A549 (cell line): ENCODE measurements around the gene KAT7. TPM values are rescaled to one million over a fixed set of nuclear protein-coding genes. Genes with fewer than 3 reads are reported as not detected.

Source experiments
- ATAC-seq, 2 experiments: fragments of 200-7000 bp in 1 of 2; fragments of >200 bp in 1 of 2; cut with Nextera tagmentation in 1 of 2; cut with Tn5 transposase in 1 of 2; 3 replicates each; pipeline versions ENCODE4 v1.8.0 to v1.9.1; 2018 to 2020; ENCODE audit warnings: mild to moderate bottlenecking in 1 of 2, moderate library complexity in 1 of 2
- CTCF ChIA-PET: fragments of 300-600 bp; sonication (Branson Sonifier 250); formaldehyde crosslinking; extraction: SDS; loops from one replicate; lab custom pipeline; 2021; ENCODE audit warnings: antibody characterized with exemption, inconsistent platforms; lab: Yijun Ruan, JAX
- POLR2A ChIA-PET: fragments of 350-600 bp; formaldehyde crosslinking; extraction: SDS; loops from one replicate; lab custom pipeline; 2021; ENCODE audit warnings: antibody characterized with exemption, inconsistent platforms; lab: Yijun Ruan, JAX
- DNase-seq, 2 experiments: peaks; one replicate each; pipeline versions ENCODE4 v3.0.0 to v3.0.0-alpha.2; 2011 to 2016; ENCODE audit warnings: low read depth in 1 of 2, low spot score in 1 of 2
- FAIRE-seq: peaks from 2 replicates; lab custom pipeline; 2011; peaks lifted over from hg19 to GRCh38; lab: Jason Lieb, UNC
- H3K27ac ChIP-seq, 2 experiments: fragments of >200 bp; sonication (Bioruptor Twin); formaldehyde crosslinking; 3 replicates each; pipeline ENCODE4 v1.5.1; 2016 to 2017
- H3K4me1 ChIP-seq: fragments of >200 bp; sonication (Bioruptor Twin); formaldehyde crosslinking; 3 replicates; pipeline ENCODE4 v1.6.1; 2016
- H3K4me2 ChIP-seq: fragments of >200 bp; sonication (Bioruptor Twin); formaldehyde crosslinking; 3 replicates; pipeline ENCODE4 v1.6.1; 2016
- H3K4me3 ChIP-seq: fragments of >200 bp; sonication (Bioruptor Twin); formaldehyde crosslinking; 3 replicates; pipeline ENCODE4 v1.5.1; 2016
- H3K9me3 ChIP-seq: fragments of >200 bp; sonication (Bioruptor Twin); formaldehyde crosslinking; 3 replicates; pipeline ENCODE4 v1.6.1; 2016
- ATOH8 ChIP-seq: fragments of 250-450 bp; sonication (Bioruptor Pico); IDR thresholded peaks from 2 replicates; pipeline ENCODE4 v1.5.0; 2020; ENCODE audit warnings: low read depth, mild to moderate bottlenecking, moderate library complexity
- CEBPB ChIP-seq, 2 experiments: fragments of >200 bp in 1 of 2; sonication (Bioruptor Twin) in 1 of 2; formaldehyde crosslinking in 1 of 2; IDR thresholded peaks; 2 replicates each; pipeline ENCODE4 v1.6.1; 2012 to 2016
- CHD2 ChIP-seq: fragments of 150-350 bp; IDR thresholded peaks from 2 replicates; pipeline ENCODE4 v1.6.1; 2014; ENCODE audit warnings: low read length; ENCODE audit not compliant: partially characterized antibody
- CTCF ChIP-seq: fragments of >200 bp; sonication (Bioruptor Twin); formaldehyde crosslinking; IDR thresholded peaks from 3 replicates; pipeline ENCODE4 v1.5.1; 2016
- E2F6 ChIP-seq: IDR thresholded peaks from 2 replicates; pipeline ENCODE4 v1.6.1; 2012; ENCODE audit warnings: low read depth, borderline replicate concordance
- GATA3 ChIP-seq: IDR thresholded peaks from 2 replicates; pipeline ENCODE4 v1.6.1; 2012; ENCODE audit warnings: borderline replicate concordance
- HOXA7 ChIP-seq: fragments of 250-450 bp; sonication (Bioruptor Pico); IDR thresholded peaks from 2 replicates; pipeline ENCODE4 v1.5.0; 2020; ENCODE audit warnings: mild to moderate bottlenecking, moderate library complexity
- HOXB13 ChIP-seq: fragments of 250-450 bp; sonication (Bioruptor Pico); IDR thresholded peaks from 2 replicates; pipeline ENCODE4 v1.5.0; 2020; ENCODE audit warnings: low read depth, mild to moderate bottlenecking, moderate library complexity
- JUNB ChIP-seq: fragments of >200 bp; sonication (Bioruptor Twin); formaldehyde crosslinking; IDR thresholded peaks from 2 replicates; pipeline ENCODE4 v1.6.1; 2016
- KDM1A ChIP-seq: fragments of 200-600 bp; sonication (generic); IDR thresholded peaks from 2 replicates; pipeline ENCODE4 v1.6.1; 2016; ENCODE audit warnings: low read depth, mild to moderate bottlenecking
- KDM5A ChIP-seq: fragments of 200-600 bp; sonication (generic); IDR thresholded peaks from 2 replicates; pipeline ENCODE4 v1.6.1; 2016; ENCODE audit warnings: antibody characterized with exemption, mild to moderate bottlenecking
- MAFK ChIP-seq: fragments of 450-650 bp; IDR thresholded peaks from 2 replicates; pipeline ENCODE4 v1.6.1; 2014; ENCODE audit not compliant: partially characterized antibody
- MYC ChIP-seq: IDR thresholded peaks from 2 replicates; pipeline ENCODE4 v1.6.1; 2012; ENCODE audit warnings: mild to moderate bottlenecking, inconsistent platforms, low read length, improper control_type of control experiment, borderline replicate concordance
- NPAS2 ChIP-seq: fragments of 250-450 bp; sonication (Bioruptor Pico); IDR thresholded peaks from 2 replicates; pipeline ENCODE4 v1.8.0; 2022; ENCODE audit warnings: mild to moderate bottlenecking, moderate library complexity, borderline replicate concordance
- PBX3 ChIP-seq: IDR thresholded peaks from 2 replicates; pipeline ENCODE4 v1.6.1; 2012
- RAD21 ChIP-seq, 2 experiments: fragments of >200 bp in 1 of 2; sonication (Bioruptor Twin) in 1 of 2; formaldehyde crosslinking in 1 of 2; IDR thresholded peaks in 1 of 2; conservative IDR thresholded peaks in 1 of 2; 2 replicates in 1 of 2; 3 replicates in 1 of 2; pipeline ENCODE4 v1.6.1; 2012 to 2018; ENCODE audit warnings: inconsistent platforms in 1 of 2
- REST ChIP-seq: fragments of 200-600 bp; sonication (generic); IDR thresholded peaks from 2 replicates; pipeline ENCODE4 v1.6.1; 2016; ENCODE audit warnings: antibody characterized with exemption, mild to moderate bottlenecking, moderate library complexity
- ZFP36 ChIP-seq: fragments of 450-650 bp; IDR thresholded peaks from 2 replicates; pipeline ENCODE4 v1.6.1; 2014; ENCODE audit warnings: borderline replicate concordance; ENCODE audit not compliant: partially characterized antibody
- ZSCAN20 ChIP-seq: fragments of 250-450 bp; sonication (Bioruptor Pico); IDR thresholded peaks from 2 replicates; pipeline ENCODE4 v1.8.0; 2022; ENCODE audit warnings: mild to moderate bottlenecking, moderate library complexity
- WGBS: methylation state at CpG from one replicate; pipeline ENCODE4 v1.1.6; 2017; ENCODE audit errors: missing lambda C conversion rate; 5-methylcytosine and 5-hydroxymethylcytosine counted together
- polyA plus RNA-seq, 4 experiments: library from polyadenylated mRNA; depleted of rRNA in 3 of 4; stranded (reverse); fragments of >200 nt; fragmentation: RNase III in 1 of 4; extraction: RNeasy Plus Mini Kit Qiagen cat#74134 plus additional on column Dnase treatment in 1 of 4; gene quantifications; 2 replicates in 3 of 4; 3 replicates in 1 of 4; pipeline ENCODE4 v1.2.3, GENCODE V29; 2011 to 2017

Gene KAT7
- polyA plus RNA-seq, 2 of the 4 experiments (the other 2 are of a cell fraction) = 33.2 to 48.7 TPM

- no peak for ATAC-seq
- FAIRE-seq = no peak
- TF ChIP-seq GATA3 (no peak), HOXA7 (CRISPR knock-in tag) (no peak), E2F6 (no peak), RAD21 (conservative IDR thresholded peaks at IDR 0.05 in 1 of 2, IDR thresholded peaks at IDR 0.05 in 1 of 2) (no peak), NPAS2 (no peak), KDM1A (no peak), REST (no peak), PBX3 (no peak), MAFK (no peak), ZSCAN20 (no peak), CTCF (no peak), KDM5A (no peak), HOXB13 (CRISPR knock-in tag) (no peak), MYC (no peak), CEBPB (IDR thresholded peaks at IDR 0.05) (no peak), CHD2 (no peak)
- TF ChIP-seq, all 56 proteins: peak for 0
- ChIA-PET POLR2A (interaction anchor here (1.4 to 2.0 kb wide), 2 partner anchors 14 to 69 kb away, joined by 3 to 12 read pairs; partner anchors contain the start of genes FAM117A and SLC35B1), CTCF (interaction anchor here (0.6 to 5.5 kb wide), 14 partner anchors 11 to 407 kb away, joined by 3 to 30 read pairs (median 6); partner anchors contain the start of gene SLC35B1)
- no peak overlapping the region for H3K27ac ChIP-seq
- no peak overlapping the region for H3K4me2 ChIP-seq
- H3K9me3 ChIP-seq = no peaks in the 10 kb centered on the region
- DNase-seq = no peak
- WGBS = 7% methylated on average over 2 of the region's 2 CpGs
- H3K4me3 ChIP-seq = no peak overlapping the region
- H3K4me1 ChIP-seq = no peaks in the 10 kb centered on the region
Measured at GRCh38 chr17:49777563-49777962, 10.9 kb upstream of the KAT7 start.

- Histone ChIP-seq H3K4me2 (no peak overlapping the region), H3K4me1 (no peaks in the 10 kb centered on the region), H3K9me3 (no peaks in the 10 kb centered on the region), H3K4me3 (no peak overlapping the region), H3K27ac (no peak overlapping the region)
- FAIRE-seq = no peak
- POLR2A ChIA-PET = interaction anchor here (0.7 kb wide), 1 partner anchor 15 kb away, joined by 3 read pairs; the partner anchor contains the start of gene FAM117A
- no peak for DNase-seq
- ATAC-seq = no peak; a peak in 1 of 6 replicates
- TF ChIP-seq JUNB (no peak), ZFP36 (no peak), MAFK (no peak), ATOH8 (CRISPR knock-in tag) (no peak), KDM5A (no peak), CEBPB (IDR thresholded peaks at IDR 0.05) (no peak), ZSCAN20 (no peak)
- CTCF ChIA-PET = interaction anchor here (0.7 to 2.2 kb wide), 12 partner anchors 8 to 222 kb away, joined by 3 to 12 read pairs (median 6); partner anchors contain the start of gene SLC35B1
- whole genome bisulfite sequencing = 76% methylated on average over 2 of the region's 2 CpGs
Measured at GRCh38 chr17:49779156-49779738, 9.2 kb upstream of the KAT7 start.
